Stimulated activated CD8-positive, alpha-beta memory T cell treated with anti-CD3 and anti-CD28 coated beads, Interleukin-4, amount 100 ng/mL, for 48 hours (primary cell): Measurements from ENCODE around the gene DENND1A.

Source experiments
- DNase-seq: peaks from one replicate; pipeline ENCODE4 v3.0.0-alpha.2; 2020

The DENND1A gene

GRCh38 chr9:123513554-123513953 lies 416.4 kb downstream of the DENND1A start:
- no peak for DNase-seq

DNA sequence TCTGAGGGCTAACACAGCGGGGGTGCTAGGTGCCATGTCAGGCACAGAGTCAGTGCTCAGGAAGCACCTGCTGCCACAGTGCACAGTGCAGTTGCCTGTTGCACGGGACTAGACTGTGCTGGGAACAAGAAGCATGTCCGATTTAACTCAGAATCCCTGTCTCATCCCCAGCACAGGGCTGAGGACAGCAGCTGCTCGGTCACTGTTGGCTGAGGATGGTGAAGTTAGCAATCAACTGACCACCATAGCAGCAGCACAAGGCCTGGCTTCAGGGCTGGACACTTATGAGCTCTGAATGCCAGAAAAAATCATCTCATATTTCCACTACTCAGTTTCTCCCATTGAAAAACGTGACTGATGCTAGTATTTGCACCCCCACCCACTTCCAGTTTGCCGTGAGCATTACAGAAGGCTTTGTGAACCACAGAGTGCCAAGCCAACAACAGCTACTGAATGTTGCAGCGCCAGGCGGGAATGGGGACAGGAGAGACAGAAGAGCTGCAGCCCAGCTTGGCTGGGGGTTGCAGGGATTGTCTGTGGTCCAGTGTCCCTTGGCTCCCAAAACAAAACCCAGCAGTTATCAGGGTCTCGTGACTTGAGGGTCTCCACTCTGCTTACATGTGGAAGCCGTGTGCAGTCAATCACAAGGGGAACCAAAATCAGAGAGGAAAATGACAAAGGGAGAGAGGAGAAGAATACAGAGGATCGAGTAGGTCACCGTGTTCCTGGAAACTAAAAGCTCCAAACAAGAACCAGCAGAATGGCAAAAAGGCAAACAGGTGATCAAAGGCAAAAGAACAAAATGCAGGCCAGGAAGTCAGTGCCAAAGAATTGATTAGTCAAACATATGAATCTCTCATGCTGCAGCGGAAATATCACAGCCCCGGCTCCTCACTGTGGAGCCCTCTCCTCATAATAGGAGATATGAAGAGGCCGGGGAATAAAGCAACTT lies 418.3 kb downstream of the DENND1A start:
- no peak for DNase-seq

- no peak for DNase-seq
Observed at GRCh38 chr9:123509646-123510045, 420.3 kb downstream of the DENND1A start.

GRCh38 chr9:123508048-123508447 lies 421.9 kb downstream of the DENND1A start:
- no peak for DNase-seq

GRCh38 chr9:123505496-123505895 lies 424.4 kb downstream of the DENND1A start:
- DNase-seq: no peak

GRCh38 chr9:123500336-123500735 lies 429.6 kb downstream of the DENND1A start:
- DNase-seq: no peak

GRCh38 chr9:123497830-123498229 lies 432.1 kb downstream of the DENND1A start:
- DNase-seq: no peak

GRCh38 chr9:123495731-123496130 lies 434.2 kb downstream of the DENND1A start:
- DNase-seq: no peak

DNA sequence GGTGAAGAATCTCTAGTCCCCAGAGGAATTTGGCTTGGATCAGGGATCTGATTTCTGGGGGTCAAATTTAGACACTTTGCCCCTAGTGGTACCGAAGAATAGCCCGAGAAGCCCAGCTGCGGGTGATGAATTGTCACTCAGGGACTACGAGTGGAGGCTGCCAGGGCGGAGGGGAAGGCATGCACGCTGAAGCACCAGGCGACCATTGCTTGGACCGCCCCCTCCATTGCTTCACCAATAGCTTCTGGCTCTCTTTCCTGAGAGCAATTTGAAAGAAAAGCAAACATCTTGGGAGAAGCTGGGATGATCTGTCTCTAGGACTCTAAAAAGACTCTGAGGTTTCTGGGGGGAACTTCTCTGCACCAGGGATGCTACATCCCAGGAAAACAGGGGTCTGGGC lies 436.3 kb downstream of the DENND1A start:
- DNase-seq: no peak

DNA sequence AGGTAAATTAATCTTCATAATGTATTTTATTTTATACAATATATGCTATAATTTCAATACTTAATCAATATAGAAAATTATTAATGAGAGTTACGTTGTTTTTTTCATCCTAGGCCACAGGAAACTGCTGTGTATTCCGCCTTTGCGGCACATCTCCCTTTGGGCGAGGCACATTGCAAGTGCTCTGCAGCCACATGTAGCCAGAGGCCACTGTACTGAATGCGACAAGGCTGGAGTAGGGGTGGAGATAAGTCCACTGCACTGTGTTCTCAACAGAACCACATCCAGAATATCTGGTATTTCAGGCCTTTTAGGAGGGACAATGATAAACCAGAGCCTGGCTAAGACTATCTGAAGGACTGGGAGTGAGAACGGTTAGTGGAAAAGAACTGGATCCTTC lies 439.2 kb downstream of the DENND1A start:
- DNase-seq: no peak

DNA sequence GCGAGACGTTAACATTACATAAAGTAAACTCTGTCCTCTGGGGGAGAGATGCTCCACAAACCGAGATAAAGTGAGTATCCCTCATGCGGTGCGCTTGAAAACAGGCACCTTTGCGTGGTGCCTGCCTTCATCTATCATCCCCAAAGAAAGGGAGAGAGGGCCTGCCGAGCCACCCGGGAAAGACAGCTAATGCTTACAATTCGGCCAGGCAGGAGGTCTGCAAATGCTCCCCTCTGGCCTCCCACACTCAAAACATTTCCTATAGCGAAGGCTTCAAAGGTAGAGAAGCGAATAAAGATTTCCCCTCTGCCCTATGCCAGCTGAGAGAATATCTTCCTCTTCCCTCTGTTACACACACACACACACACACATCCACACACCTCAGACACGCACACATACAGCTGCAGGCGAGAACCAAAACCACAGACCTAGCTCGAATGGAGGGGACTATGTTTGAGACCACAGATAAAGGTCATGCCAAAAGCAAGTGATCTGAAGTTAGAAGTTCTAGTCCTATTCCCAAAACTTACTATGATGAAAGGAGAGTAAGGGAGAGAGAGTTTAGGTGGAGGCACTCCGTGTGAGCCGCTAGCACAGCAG lies 441.1 kb downstream of the DENND1A start:
- DNase-seq: no peak

- no peak for DNase-seq
Observed at GRCh38 chr9:123487944-123488548, 441.9 kb downstream of the DENND1A start.

GRCh38 chr9:123486431-123486830 lies 443.5 kb downstream of the DENND1A start:
- DNase-seq: no peak

GRCh38 chr9:123485216-123485615 lies 444.7 kb downstream of the DENND1A start:
- DNase-seq: no peak

GRCh38 chr9:123484130-123484529 lies 445.8 kb downstream of the DENND1A start:
- DNase-seq: no peak

- no peak for DNase-seq
Observed at GRCh38 chr9:123483191-123483803, 446.6 kb downstream of the DENND1A start.

DNA sequence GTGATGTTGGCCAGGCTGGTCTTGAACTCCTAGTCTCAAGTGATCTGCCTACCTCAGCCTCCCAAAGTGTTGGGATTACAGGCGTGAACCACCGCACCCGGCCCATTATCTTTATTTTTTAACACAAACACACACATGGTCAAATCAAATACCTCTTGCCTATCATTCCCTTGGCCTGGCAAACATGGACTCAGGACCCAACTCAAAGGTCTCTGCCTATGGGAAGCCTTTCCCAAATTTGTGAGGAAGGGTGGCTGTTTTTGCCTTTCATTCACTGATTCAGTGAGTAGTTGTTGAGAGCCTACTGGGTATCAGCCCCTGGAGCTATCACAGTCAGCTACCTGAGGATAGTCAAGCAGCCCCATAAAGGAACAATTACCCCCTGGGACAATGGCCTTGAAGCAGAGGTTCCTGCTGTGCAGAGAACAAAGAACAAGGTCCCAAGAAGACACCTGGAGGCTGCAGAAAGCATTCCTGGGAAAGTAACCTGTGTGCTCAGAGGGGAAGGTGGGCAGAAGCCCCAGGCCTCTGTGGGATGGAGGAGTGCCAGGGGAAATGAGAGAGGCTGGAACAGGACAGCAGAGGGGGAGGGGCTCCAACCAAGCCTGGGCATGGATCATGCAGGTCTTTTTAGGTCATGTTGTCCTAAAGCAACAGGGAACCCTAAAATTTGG lies 447.5 kb downstream of the DENND1A start:
- no peak for DNase-seq

GRCh38 chr9:123481209-123481865 lies 448.6 kb downstream of the DENND1A start:
- DNase-seq: no peak

DNA sequence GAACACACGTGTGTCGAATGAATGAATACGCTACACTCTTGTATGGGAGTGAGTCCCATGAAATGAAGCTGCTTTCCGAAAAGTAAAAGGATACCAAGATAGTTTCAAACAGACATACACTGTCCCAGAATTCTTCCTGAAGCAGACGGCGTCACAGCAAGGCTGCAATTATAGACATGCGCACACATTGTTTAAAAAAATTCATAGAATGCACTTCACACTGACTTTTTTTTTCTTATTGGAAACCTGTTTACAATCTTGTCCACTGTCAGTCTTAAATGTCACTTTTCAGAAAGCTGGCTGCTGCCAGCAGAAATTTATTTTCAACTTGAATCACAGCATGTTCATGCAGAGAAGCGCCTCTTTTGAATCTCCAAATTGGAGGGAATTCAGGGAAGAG lies 449.1 kb downstream of the DENND1A start:
- DNase-seq: no peak

- DNase-seq: no peak
Observed at GRCh38 chr9:123480096-123480495, 449.8 kb downstream of the DENND1A start.

GRCh38 chr9:123478967-123479602 lies 450.8 kb downstream of the DENND1A start:
- no peak for DNase-seq

GRCh38 chr9:123478160-123478559 lies 451.8 kb downstream of the DENND1A start:
- DNase-seq: no peak
